NCI-H146 treated with DMSO at 0.1 percent for 48 hours (cell line): Measurements from ENCODE around the gene IGDCC3.
"Not testable (repeated sequence)": the region's sequence is repeated elsewhere in the genome, so short reads cannot be mapped to it uniquely, and the experiment has no call there.

Experiments used
- DNase-seq: peaks from one replicate; lab custom pipeline; 2025; ENCODE audit not compliant: unreplicated experiment; lab: John Stamatoyannopoulos, UW

Gene IGDCC3

DNA sequence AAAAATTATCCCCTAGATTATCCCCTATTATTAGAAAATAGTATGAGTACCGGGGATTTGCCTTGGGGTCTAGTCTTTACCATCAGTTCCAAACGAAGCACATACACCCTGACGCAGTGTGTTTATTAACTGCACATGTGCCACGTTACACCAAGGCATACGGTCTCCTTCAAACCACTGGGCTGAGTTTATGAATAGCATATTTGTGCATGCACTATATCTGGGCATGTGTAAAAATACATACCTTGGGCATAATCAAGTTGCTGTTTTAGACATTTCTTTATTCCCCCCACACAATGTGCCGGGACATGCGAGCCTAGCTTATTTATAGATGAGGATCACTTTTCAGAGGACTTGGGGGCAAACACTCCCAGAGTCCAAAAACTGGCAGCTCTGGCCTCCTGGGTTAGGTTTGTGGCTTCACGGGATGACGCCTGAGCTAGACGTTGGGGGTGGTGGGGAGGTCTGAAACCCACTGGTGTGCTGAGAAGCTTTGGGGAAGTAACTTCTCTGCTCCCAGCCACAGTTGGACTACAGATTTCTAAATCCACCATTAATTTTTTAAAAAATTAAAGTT is 28.7 kb upstream of the IGDCC3 start:
- no peak for DNase-seq

DNA sequence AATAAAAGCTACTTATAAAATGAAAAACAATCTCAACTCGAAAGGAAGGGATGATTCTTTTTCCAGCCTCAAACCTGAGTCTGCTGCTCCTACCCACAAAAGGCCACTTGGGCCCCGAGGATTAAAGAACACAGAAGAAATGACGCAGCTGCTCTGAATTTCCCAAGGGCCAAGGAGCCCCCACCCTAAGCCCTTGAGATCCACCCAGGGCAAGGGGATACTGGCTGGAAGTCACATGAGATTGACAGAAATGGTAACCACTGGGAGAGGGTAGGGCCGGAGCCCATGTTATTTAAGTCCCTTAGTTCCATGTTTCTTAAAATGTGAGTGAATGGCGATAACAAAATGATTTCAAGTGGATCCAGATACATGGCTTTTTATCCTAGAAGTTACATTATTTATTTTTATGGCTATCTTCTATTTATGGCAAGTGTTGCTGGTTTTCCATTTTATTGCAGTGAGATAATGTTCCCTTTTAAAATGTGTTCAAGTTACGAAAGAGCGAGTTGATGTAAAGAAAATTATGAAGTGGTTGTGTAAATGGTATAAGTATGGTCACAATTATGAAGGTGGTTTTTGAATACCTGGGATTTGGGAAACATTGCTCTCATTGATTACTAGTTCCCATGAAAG is 28.1 kb upstream of the IGDCC3 start:
- no peak for DNase-seq

DNA sequence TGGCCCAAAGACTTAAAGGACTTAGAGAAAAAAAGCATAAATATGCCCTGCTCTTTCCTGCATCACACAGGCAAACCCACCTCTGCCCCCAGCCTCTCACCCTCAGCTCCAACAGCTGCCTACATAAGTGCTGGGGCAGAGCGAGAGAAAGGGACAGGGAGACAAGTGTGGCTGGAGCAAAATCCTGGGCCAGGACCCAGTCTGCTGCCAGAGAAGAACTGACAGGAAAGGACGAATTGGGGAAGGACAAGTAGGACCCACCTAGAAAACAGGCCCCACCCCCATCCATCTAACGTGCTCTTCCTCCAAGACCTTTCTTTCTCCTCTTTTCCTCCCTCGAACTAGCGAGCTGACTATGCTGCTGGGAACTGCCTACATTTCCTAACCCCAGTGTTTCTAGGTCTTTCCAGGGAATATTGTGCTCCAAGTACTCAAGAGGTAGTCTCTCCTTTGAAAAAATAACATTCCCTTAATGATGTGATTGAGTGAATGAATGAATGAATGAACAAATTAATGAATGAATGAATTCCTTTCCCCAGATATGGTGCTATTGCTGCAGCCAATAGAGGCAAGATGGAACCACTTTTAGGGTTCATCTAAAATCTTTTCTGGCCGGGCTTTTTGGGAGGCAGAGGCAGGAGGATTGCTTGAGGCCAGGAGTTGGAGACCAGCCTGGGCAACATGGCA is 26.5 kb upstream of the IGDCC3 start:
- no peak for DNase-seq

DNA sequence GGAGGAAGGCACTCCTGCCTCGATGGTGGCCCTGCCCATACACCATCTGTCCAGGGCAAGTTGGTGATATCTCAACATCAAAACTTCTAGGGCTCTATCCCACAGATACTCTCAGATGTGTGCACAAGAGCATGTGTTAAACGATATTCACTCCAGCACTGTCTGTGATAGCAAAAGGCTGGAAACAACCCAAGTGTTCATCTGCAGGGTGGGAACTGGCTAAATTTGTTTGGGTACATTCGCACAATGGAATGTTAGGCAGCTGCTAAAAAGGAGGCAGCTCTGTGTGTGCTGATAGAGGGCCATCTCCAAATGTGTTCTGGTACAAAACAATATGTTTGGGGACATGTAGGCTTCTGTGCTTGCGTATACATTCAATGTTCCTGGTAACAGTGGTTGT is 25.2 kb upstream of the IGDCC3 start:
- DNase-seq, result no peak

DNA sequence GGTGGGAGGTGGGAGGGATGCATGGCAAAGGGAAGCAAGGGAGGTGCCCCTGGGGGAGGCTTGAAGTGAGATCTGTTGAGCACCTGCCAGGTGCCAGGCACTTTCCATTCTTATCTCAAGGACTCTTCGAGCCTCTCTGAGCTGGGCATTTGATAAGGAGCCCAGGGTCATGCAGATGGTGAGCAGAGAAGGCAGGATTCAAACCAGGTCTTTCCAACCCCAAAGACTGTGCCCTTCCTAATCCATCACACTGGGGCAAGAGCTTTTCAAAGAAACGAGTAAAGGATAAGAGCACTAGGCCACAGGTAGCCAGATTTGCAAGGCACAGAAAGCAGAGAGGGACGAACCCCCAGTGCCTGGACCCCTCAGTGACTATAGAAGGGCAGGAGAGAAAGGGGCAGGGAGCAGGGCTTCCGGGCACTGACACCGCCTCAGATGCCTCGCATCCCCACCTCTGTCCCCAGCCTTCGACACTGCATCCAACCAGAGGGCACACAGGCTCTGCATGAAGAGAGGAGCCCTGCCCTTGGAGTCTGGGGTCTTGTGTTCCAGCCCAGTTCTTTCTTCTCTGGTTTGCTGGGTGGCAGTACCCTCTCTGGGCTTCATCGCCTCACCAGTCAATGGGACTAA is 23.9 kb upstream of the IGDCC3 start:
- DNase-seq, result no peak

DNA sequence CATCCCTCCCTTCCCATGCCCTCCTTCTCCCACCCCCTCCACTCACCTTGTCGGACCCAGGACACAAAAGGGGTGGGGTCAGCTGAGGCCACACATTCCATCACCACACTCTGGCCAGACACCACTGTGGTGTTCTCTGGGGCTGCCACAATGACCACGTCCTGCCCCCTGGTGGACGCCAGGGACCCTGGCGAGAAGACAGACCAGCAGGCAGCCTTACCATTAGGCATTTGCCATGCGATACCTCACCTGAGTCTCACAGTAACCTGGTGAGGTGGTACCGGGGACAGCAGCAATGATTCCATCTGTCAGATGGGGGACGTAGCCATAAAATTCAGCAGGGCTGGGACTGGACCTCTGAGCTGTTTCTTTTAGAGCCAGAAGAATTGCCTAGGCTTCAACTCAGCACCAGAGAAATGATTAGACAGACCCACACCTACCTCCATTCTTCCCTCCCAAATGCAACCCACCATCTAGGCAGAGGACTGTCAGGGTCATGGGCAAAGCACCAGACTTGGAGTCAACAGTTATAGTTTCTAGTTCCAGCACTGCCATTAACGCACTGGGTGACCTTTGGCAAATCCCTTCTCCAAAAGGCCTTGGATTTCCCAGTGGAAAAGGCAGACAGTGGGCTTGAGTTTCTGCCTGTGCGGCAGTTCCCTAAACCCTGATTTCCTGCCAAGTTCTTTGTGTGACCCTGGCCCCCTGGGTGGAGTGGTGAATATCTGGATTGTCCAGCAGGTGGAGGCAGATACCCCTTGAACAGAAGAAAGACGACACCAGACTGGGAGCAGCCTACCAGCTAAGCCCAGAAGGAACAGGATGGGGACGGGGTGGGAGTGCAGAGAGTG is 23.2 kb upstream of the IGDCC3 start:
- DNase-seq, result peak; percentile 66

DNA sequence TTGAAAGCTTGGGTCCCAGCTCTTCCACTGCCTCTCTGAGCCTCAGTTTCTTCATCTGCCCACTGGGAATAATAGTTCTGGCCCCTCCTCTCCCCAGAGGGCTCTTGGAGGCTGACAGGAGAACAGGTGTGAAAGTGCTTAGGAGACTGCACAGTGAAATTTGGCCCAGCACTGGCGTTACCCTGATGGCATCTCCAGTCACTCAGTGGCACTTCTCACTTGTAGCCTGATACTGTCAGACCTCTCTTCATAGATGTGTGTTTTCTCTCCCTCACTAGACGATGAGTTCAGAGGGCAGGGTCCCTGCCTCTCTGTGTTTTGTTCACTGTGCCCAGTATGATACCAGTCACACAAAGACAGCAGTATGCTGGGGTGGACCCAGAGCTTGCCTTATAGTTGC is 22.2 kb upstream of the IGDCC3 start:
- no peak for DNase-seq

DNA sequence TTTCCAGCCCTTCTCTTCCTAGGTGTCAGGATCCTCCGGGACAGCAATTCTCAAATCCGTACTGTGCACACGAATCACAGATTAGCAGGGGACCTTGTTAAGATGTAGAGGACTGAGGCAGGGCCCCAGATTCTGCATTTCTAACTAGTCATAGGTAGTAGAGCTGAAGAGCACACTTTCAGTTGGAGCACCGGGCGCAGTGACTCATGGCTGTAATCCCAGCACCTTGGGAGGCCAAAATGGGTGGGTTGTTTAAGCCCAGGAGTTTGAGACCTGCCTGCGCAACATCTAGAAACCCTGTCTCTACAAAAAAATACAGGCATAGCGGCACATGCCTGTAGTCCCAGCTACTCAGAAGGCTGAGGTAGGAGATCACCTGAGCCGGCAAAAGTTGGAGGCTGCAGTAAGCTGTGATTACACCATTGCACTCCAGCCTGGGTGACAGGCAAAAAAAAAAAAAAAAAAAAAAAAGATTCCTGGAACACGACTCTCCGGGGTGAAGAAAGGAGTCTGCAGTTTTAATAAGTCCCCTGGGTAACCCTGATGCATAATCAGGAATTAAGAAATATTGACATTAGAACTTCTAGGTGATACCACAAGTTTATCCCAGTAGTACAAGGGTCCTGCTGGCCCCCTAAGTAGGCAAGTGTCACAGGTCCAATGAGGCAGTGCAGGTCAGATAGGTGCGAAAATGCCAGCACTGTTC is 21.4 kb upstream of the IGDCC3 start:
- no peak for DNase-seq

DNA sequence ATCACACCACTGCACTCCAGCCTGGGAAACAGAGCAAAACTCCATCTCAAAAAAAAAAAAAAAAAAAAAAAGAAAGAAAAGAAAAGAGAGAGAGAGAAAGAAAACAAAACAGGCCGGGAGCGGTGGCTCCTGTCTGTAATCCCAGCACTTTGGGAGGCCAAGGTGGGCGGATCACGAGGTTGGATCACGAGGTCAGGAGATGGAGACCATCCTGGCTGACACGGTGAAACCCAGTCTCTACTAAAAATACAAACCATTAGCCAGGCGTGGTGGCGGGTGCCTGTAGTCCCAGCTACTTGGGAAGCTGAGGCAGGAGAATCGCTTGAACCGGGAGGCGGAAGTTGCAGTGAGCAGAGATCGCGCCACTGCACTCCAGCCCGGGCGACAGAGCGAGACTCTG is 20.7 kb upstream of the IGDCC3 start:
- not testable (repeated sequence) for DNase-seq

DNA sequence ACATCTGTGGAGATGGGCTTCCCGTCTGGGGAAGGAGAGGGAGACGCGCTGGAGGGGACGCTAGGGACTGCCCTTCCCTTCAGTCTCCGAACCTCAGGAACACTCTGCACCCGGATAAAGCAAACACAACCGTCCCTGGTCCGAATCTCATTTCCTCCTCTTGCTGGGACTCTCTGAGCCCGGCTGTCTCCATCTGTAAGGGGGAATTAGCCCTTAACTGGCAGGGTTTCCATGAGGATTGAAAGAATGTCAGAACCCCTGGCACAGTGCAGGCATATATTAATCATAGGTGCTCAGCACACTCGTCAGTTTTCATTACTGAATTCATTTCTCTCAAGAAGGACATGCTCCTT is 19.1 kb upstream of the IGDCC3 start:
- no peak for DNase-seq

DNA sequence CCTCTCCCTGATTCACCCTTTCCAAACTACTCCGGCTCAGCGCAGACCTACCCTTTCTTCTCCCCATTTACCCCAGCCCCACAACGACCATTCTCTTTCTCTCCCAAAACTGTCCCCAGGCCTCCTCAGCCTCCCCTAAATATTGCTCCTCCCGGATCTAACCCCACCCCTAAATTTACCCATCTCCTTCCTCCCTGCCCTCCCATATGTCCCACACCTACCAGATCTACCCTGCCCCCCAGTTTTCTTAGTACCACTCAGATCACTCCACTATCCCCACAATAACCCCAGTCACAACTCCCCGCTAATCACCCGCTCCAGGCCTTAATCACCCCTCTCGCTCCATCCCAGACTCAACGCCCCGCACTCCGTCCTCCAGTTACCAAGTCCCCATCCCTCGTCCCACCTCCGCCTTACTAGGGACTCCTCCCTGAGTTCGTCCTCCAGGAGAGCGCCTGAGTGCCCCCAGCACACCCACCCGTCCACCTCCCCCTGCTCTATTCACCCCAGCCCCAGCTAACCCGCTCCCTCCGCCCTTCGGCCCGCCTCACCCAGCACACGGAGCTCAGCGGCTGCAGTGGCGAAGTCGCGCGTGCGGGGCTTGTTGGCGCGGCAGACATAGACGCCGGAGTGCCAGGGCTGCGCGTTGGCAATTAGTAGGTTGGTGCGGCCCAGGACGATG is 18.6 kb upstream of the IGDCC3 start:
- DNase-seq, result no peak

DNA sequence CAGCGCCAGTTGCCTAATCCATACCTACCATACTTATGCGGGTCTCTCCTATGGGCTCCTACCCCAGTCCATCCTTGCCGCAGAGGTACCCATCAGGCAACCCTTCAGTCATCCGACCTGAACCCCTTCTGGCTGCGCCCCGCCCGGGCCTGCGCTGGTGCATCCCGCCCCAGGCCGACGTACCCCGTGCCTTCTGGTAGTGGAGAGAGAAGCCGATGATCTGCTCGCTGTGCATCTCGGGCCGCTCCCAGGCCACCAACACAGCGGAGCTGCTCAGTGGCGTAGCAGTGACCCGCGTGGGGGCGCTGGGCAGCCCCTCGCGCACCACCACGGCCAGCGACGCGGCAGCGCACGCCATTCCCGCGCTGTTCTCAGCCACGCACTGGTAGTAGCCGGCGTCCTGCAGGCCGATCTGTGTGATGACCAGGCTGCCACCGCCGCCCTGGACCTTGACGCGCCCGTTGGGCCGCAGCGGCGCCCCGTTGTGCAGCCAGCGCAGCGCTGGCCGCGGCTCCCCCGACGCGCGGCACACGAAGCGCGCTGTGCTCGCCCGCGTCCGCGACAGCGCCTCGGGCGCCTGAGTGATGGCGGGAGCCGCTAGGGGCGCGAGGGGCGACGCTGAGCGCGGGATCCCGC is 17.9 kb upstream of the IGDCC3 start:
- no peak for DNase-seq

DNA sequence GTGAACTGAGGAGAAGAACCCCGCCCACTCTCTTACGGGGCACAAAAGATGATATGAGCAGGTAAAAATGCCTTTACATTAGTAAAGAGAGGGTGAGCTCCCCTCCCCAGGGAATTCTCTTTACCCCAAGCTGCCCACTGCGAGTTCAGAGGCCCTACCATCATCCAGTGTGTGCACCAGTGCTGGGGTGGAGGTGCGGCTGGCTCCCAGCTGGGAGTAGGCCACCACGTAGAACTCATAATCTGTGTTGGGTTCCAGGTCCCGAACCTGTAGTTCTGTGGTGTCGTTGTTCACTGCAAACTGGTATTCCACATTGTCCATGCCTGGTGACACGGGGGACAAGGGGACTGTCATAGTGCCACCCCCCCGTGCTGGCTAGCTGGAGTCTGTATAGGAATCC is 17.1 kb upstream of the IGDCC3 start:
- DNase-seq, result no peak

DNA sequence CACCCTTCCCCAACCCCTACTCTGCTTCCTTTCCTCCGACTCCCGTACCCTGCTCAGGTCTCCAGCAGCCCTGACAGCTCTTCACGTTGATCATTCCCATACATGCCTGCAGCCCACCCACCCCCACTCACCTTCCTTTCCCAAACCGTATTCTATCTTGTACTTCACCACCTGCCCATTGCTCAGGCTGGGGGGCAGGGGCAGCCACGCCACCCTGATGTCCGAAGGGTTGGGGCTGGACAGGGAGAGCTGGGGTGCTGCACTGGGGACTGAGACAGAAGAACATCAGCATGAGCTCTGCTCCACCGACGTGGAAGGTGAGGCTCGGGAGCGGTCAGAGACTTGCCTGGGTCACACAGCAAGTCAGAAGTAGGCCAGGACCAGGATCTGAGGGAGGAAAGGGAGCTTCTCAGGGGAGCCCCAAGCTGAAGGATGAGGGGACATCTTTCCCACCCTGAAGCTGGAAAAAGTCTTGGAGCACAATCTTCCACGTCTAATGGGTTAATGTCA is 16.5 kb upstream of the IGDCC3 start:
- DNase-seq, result no peak

DNA sequence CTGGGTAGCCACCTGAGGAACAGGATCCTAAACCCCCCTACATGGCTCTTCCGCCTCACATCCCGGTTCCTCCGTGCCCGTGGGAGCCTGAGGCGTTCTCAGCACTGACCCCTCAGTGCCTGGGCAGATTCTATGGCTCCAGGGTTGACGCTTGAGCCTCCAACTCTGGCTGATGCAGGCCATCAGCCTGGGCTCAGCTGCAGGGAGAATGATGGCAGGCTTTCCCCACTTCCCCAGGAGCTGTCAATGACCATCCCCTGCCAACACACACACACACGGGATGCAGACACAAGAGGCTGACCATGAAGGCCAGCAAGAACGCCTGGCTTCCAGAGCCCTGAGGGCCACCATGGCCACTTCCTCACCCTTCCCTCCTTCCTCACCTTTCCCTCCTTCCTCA is 15.8 kb upstream of the IGDCC3 start:
- no peak for DNase-seq

DNA sequence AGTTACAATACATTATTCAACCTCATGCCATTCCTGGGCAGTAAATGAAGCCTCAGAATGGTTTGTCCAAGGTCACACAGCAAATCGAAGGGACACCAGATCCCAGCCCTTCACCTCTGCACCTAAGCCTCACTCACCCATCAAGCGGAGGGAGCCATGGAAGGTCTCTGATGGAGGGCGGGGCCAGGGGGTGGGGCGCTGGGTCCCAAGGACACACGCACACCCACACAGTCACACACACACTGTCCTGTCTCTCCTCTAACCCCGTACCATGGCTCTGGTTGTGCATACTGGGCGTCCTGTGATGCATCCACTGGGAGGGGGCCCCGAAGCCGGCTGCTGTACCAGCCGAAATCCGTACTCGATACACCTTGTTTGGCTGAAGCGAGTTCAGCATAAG is 15.3 kb upstream of the IGDCC3 start:
- DNase-seq, result no peak

DNA sequence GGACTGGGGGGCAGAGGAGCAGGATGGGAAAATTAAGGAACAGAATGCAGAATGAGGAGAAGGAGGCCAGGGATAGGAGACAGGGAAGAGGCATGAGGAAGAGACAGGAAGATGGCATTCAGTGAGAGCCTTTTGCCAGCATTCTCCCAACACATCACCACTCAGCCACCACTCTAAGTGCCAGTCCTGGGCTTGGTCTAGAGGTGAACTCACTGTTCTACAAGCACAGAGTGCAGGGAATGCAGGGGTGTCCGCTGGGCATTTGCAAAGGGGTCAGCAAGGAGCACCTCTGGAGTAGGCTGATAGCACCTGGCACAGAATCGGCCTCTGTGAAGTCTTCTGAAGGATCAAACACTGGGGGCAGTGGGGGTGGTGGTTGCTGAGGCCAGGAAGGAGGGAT is 14.6 kb upstream of the IGDCC3 start:
- no peak for DNase-seq

DNA sequence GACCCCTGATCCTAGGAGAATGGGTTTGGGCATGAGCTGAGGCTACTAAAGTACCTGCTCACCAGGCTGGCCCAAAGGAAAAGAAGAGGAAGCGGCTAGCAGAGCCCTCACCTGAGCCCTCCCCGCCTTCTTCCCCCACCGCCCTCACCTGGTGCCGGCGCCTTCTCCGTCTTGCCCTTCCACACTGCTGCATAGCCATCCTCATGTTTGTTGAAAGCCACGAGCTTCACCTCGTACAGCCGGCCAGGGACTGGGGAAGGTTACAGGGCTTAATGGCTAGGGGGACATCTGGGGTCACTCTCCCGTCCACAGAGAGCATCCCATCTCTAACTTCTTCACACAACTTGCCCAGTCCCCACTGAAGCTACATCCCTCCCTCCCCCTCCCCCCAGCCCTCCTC is 13.9 kb upstream of the IGDCC3 start:
- DNase-seq, result no peak

DNA sequence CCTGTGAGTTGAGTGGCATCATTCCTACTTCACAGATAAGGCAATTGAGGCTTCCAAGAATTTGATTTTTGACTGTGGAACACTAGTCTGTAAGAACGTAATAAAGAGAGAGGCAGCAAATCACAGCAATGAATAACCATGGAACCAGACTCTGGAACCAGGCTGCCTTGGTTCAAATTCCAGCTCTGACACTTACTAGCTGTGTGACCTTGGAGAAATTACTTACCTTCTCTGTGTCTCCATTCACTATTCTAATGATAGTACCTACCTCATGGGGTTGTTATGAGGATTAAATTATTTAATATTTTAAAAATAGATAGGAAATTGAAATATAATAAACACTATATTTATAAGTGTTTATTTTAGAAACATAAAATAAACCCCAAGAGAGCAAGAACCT is 12.6 kb upstream of the IGDCC3 start:
- no peak for DNase-seq

DNA sequence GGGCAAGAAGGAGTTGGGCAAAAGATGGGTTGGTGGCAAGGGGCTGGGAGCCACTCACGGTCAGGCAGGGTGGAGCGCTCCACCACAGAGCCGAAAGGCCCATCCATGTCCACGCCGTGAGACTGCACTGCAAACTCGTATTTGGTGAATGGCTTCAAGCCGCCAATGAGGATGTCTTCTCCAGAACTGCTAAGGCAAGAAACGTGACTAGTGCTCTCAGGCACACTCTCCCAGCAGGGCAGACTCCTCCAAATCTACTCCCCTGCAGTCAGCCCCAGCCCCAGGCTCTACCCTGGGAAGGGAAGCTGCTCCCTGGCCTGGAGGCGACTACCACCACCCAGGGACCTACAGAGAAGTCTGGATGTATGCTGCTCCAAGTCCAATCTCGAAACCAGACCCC is 11.4 kb upstream of the IGDCC3 start:
- no peak for DNase-seq
